Hepatocyte (in vitro differentiated cells): ENCODE results near the gene SNAP25. TPM values are rescaled to one million over a fixed set of nuclear protein-coding genes. Genes with fewer than 3 reads are reported as not detected.
A peak's percentile ranks its signal among the peaks of the same experiment; 100 is the strongest.

ENCODE experiments used
- DNase-seq: peaks from one replicate; pipeline ENCODE4 v3.0.0-alpha.2; 2016; ENCODE audit warnings: low spot score
- H2AFZ ChIP-seq: fragments of 200-600 bp; sonication (generic); 2 replicates; pipeline ENCODE4 v1.6.0; 2016; ENCODE audit warnings: antibody characterized with exemption, mild to moderate bottlenecking
- H3K27ac ChIP-seq: fragments of 200-600 bp; sonication (generic); 2 replicates; pipeline ENCODE4 v1.5.1; 2016; ENCODE audit warnings: mild to moderate bottlenecking
- H3K27me3 ChIP-seq: fragments of 200-600 bp; sonication (generic); 2 replicates; pipeline ENCODE4 v1.6.1; 2016
- H3K36me3 ChIP-seq: fragments of 200-600 bp; sonication (generic); replicated peaks from 2 replicates; pipeline ENCODE4 v1.5.1; 2016; ENCODE audit warnings: low read depth; ENCODE audit not compliant: insufficient read depth
- H3K4me1 ChIP-seq: fragments of 200-600 bp; sonication (generic); 2 replicates; pipeline ENCODE4 v1.5.1; 2016; ENCODE audit warnings: mild to moderate bottlenecking, moderate library complexity; ENCODE audit not compliant: insufficient read depth
- H3K4me2 ChIP-seq: fragments of 200-600 bp; sonication (generic); 2 replicates; pipeline ENCODE4 v1.6.0; 2016
- H3K4me3 ChIP-seq: fragments of 200-600 bp; sonication (generic); 2 replicates; pipeline ENCODE4 v1.5.1; 2016; ENCODE audit warnings: mild to moderate bottlenecking
- H3K79me2 ChIP-seq: fragments of 200-600 bp; sonication (generic); 2 replicates; pipeline ENCODE4 v1.6.0; 2017; ENCODE audit warnings: mild to moderate bottlenecking
- H3K9me2 ChIP-seq: fragments of 200-600 bp; sonication (generic); replicated peaks from 2 replicates; pipeline ENCODE4 v1.6.0; 2017; ENCODE audit warnings: mild to moderate bottlenecking; ENCODE audit not compliant: insufficient read depth
- H3K9me3 ChIP-seq: fragments of 200-600 bp; sonication (generic); 2 replicates; pipeline ENCODE4 v1.5.1; 2016; ENCODE audit warnings: low read depth, mild to moderate bottlenecking
- H4K20me1 ChIP-seq: fragments of 200-600 bp; sonication (generic); 2 replicates; pipeline ENCODE4 v1.6.0; 2016; ENCODE audit warnings: mild to moderate bottlenecking; ENCODE audit not compliant: insufficient read depth, poor library complexity, severe bottlenecking
- EZH2 ChIP-seq: fragments of 200-600 bp; sonication (generic); IDR thresholded peaks from 2 replicates; pipeline ENCODE4 v1.6.1; 2016; ENCODE audit warnings: antibody characterized with exemption, mild to moderate bottlenecking, borderline replicate concordance
- EZH2phosphoT487 ChIP-seq: fragments of 200-600 bp; sonication (generic); IDR thresholded peaks from one replicate; pipeline ENCODE4 v1.6.1; 2018; ENCODE audit warnings: antibody characterized with exemption, mild to moderate bottlenecking, low read depth, moderate library complexity; ENCODE audit not compliant: unreplicated experiment, severe bottlenecking
- WGBS: methylation state at CpG from one replicate; pipeline ENCODE4 v1.1.6; 2016; ENCODE audit warnings: low lambda C conversion rate; ENCODE audit errors: missing lambda C conversion rate; 5-methylcytosine and 5-hydroxymethylcytosine counted together
- polyA plus RNA-seq: library from polyadenylated mRNA; unstranded; fragments of >200 nt; fragmentation: Nextera tagmentation; extraction: Ambion mirVana; gene quantifications from 2 replicates; pipeline ENCODE4 v1.2.1, GENCODE V29; 2016
- total RNA-seq: library from RNA; depleted of rRNA; stranded (reverse); fragments of >200 nt; gene quantifications from 2 replicates; pipeline ENCODE4 v1.2.3, GENCODE V29; 2014
- TF ChIP-seq, protein P1 (sequence below): fragments of 200-600 bp; sonication (generic); IDR thresholded peaks from 2 replicates; pipeline ENCODE4 v1.5.1; 2016; ENCODE audit warnings: antibody characterized with exemption, mild to moderate bottlenecking; ENCODE audit not compliant: poor library complexity

SNAP25 gene
- total and polyA plus RNA-seq, 2 experiments from 2014 or later, result 3.7 to 5.2 TPM

DNA sequence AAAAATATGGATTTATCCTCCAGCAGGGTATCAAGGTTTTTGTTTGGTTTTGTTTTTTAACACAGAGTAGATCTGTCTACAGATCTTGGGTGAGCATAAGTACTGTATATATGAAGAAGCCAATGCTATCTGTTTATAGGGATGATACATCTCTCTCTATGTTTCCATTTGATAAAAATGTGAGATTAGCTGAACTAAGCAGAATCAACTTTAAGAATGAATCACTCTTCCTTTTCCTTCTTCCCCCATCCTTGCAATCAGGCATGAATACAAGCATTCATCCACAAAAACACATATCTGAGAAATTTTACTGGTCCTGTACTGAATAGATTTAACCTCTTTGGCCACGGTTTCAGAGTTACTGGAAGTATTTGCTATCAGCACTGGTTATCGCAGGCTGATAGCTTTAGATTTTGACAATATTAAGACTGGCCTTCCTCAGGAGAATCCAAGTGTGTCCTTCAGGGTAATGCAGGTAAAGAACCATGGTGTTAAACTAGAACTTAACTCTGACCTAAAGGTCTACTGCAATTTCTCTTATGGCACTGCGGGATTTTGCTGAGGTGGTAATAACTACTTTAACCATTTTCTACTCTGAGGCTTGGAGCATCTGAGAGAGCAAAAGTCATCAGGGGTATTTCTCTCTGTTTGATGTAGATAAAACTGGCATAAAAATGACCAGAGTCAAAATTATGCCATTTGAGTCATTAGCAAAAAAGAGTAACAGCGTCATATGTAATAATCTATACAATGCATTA is 1.5 kb downstream of the SNAP25 start:
- WGBS, result 82% methylated on average over 4 of the region's 4 CpGs
- Histone ChIP-seq H3K36me3 (no peaks in the 10 kb centered on the region), H3K4me1 (no peaks in the 10 kb centered on the region), H2AFZ (no peak overlapping the region), H3K9me2 (no peaks in the 10 kb centered on the region), H3K4me3 (no peak overlapping the region), H4K20me1 (no peaks in the 10 kb centered on the region), H3K27me3 (peaks cover 24% of the 10 kb centered on the region), H3K79me2 (no peaks in the 10 kb centered on the region), H3K4me2 (peak overlapping the region; percentile 88), H3K27ac (no peak overlapping the region), H3K9me3 (no peaks in the 10 kb centered on the region)
- DNase-seq, result no peak
- no peak for TF ChIP-seq EZH2phosphoT487
- TF ChIP-seq, protein P1, sequence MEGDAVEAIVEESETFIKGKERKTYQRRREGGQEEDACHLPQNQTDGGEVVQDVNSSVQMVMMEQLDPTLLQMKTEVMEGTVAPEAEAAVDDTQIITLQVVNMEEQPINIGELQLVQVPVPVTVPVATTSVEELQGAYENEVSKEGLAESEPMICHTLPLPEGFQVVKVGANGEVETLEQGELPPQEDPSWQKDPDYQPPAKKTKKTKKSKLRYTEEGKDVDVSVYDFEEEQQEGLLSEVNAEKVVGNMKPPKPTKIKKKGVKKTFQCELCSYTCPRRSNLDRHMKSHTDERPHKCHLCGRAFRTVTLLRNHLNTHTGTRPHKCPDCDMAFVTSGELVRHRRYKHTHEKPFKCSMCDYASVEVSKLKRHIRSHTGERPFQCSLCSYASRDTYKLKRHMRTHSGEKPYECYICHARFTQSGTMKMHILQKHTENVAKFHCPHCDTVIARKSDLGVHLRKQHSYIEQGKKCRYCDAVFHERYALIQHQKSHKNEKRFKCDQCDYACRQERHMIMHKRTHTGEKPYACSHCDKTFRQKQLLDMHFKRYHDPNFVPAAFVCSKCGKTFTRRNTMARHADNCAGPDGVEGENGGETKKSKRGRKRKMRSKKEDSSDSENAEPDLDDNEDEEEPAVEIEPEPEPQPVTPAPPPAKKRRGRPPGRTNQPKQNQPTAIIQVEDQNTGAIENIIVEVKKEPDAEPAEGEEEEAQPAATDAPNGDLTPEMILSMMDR, result no peak
- TF ChIP-seq EZH2, result no peak

DNA sequence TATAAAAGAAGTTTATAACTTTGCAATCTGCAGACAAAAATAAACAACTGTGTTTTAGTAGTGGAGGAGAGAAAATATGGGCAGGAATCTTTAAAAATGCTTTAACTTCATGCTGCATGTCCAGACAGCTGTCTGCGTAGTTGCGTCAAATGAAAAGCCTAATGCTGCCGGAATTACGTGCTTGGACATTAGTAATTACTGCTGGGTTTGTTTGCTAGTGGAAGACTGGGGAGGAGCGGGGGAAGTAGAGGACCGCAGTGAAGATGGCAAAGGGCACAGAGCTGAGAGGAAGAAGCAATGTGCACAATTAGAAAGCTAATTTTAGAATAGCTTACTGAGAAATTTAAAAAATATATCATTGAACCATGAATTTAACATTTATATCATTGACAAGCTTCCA is 2.4 kb downstream of the SNAP25 start:
- Histone ChIP-seq H3K9me2 (no peaks in the 10 kb centered on the region), H4K20me1 (no peaks in the 10 kb centered on the region), H2AFZ (no peak overlapping the region), H3K9me3 (no peaks in the 10 kb centered on the region), H3K36me3 (no peaks in the 10 kb centered on the region), H3K4me2 (no peak overlapping the region), H3K27me3 (peaks cover 16% of the 10 kb centered on the region), H3K79me2 (no peaks in the 10 kb centered on the region), H3K27ac (no peak overlapping the region), H3K4me1 (no peaks in the 10 kb centered on the region), H3K4me3 (no peak overlapping the region)
- DNase-seq, result no peak
- TF ChIP-seq, protein P1, result no peak
- no peak for TF ChIP-seq EZH2
- TF ChIP-seq EZH2phosphoT487, result no peak
- 91% methylated on average over 6 of the region's 6 CpGs for WGBS

DNA sequence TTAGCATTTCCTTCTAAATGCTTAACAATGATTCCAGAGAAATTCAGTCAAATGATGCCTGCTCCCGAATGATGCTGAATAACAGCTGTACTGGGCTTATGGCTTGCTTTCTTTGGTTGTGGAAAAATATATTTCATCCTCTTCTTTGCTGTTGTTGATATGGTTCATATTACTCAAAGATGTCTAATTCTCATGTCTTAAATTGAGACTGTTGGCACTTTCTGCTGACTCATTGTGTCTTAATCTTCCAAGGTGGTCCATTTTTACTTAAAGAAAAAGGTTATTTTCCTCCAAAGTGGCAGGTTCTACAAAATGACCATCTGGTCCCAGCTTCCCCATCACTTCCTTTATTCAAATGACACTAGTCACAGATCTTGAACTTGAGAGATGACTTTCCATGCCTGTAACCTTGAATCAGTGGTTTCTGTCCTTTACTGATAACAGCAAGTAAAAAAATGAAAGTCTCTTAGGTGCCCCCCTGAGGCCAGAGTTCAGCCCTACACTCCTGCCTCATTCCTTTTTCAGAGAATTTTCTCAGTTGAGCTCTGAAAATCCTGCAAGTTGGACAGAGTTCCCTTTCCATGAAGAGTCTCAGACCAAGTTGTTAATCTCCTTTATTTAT is 6.9 kb downstream of the SNAP25 start:
- Histone ChIP-seq H4K20me1 (no peaks in the 10 kb centered on the region), H3K27me3 (peaks cover 6% of the 10 kb centered on the region), H3K4me2 (no peak overlapping the region), H3K4me3 (no peak overlapping the region), H3K9me2 (no peaks in the 10 kb centered on the region), H3K36me3 (no peaks in the 10 kb centered on the region), H3K79me2 (no peaks in the 10 kb centered on the region), H2AFZ (no peak overlapping the region), H3K4me1 (no peaks in the 10 kb centered on the region), H3K9me3 (no peaks in the 10 kb centered on the region), H3K27ac (no peak overlapping the region)
- 95% methylated on average over 1 of the region's 1 CpG for WGBS
- TF ChIP-seq EZH2 (no peak), EZH2phosphoT487 (no peak)
- TF ChIP-seq, protein P1, result peak; percentile 18
- DNase-seq, result peak; percentile 10
